Ramos (cell line): ENCODE results near the gene NUDT7.

Experiments
- in situ Hi-C: fragments of 300-500 bp; cut with MboI; formaldehyde crosslinking; loops from one replicate; pipeline ENCODE4 v1.14.3; 2022; ENCODE audit warnings: low sequenced_read_pairs; ENCODE audit not compliant: unreplicated experiment

The NUDT7 gene

GRCh38 chr16:77721752-77722308 is 484 bp upstream of the NUDT7 start:
- in situ Hi-C loops, result no loop called here

- in situ Hi-C loops, result no loop called here
Observed at GRCh38 chr16:77723108-77723514, 797 bp downstream of the NUDT7 start.

- in situ Hi-C loops, result no loop called here
Observed at GRCh38 chr16:77724174-77724573, 1.9 kb downstream of the NUDT7 start.

GRCh38 chr16:77729951-77730350 is 7.6 kb downstream of the NUDT7 start:
- in situ Hi-C loops, result no loop called here

GRCh38 chr16:77732241-77732946 is 10.1 kb downstream of the NUDT7 start:
- in situ Hi-C loops, result no loop called here

- in situ Hi-C loops, result no loop called here
Observed at GRCh38 chr16:77736879-77737278, 14.6 kb downstream of the NUDT7 start.

- in situ Hi-C loops, result no loop called here
Observed at GRCh38 chr16:77738706-77739558, 16.6 kb downstream of the NUDT7 start.

- in situ Hi-C loops, result no loop called here
Observed at GRCh38 chr16:77739559-77739892, 17.2 kb downstream of the NUDT7 start.

GRCh38 chr16:77744141-77744540 is 21.8 kb downstream of the NUDT7 start:
- in situ Hi-C loops, result no loop called here

- in situ Hi-C loops, result no loop called here
Observed at GRCh38 chr16:77745972-77746371, 23.7 kb downstream of the NUDT7 start.

- in situ Hi-C loops, result no loop called here
Observed at GRCh38 chr16:77748421-77749005, 26.2 kb downstream of the NUDT7 start.

- in situ Hi-C loops, result no loop called here
Observed at GRCh38 chr16:77749415-77749814, 27.1 kb downstream of the NUDT7 start.

GRCh38 chr16:77758046-77758445 is 35.7 kb downstream of the NUDT7 start:
- in situ Hi-C loops, result no loop called here

GRCh38 chr16:77758508-77758907 is 36.2 kb downstream of the NUDT7 start:
- in situ Hi-C loops, result no loop called here

GRCh38 chr16:77759201-77759600 is 36.9 kb downstream of the NUDT7 start:
- in situ Hi-C loops, result no loop called here

GRCh38 chr16:77759821-77760220 is 37.5 kb downstream of the NUDT7 start:
- in situ Hi-C loops, result no loop called here

GRCh38 chr16:77760800-77761199 is 38.5 kb downstream of the NUDT7 start:
- in situ Hi-C loops, result no loop called here

GRCh38 chr16:77761204-77761603 is 38.9 kb downstream of the NUDT7 start:
- in situ Hi-C loops, result no loop called here

GRCh38 chr16:77762262-77762661 is 39.9 kb downstream of the NUDT7 start:
- in situ Hi-C loops, result no loop called here

GRCh38 chr16:77763994-77764393 is 41.7 kb downstream of the NUDT7 start:
- in situ Hi-C loops, result no loop called here

- in situ Hi-C loops, result no loop called here
Observed at GRCh38 chr16:77767211-77767610, 44.9 kb downstream of the NUDT7 start.
